DMS153 treated with DMSO at 0.1 percent for 48 hours (cell line): Measurements from ENCODE around the gene SPNS2.

Experiments
- DNase-seq: peaks from one replicate; lab custom pipeline; 2025; ENCODE audit not compliant: unreplicated experiment; lab: John Stamatoyannopoulos, UW

The SPNS2 gene

GRCh38 chr17:4503283-4504025 is 4.8 kb downstream of the SPNS2 start:
- no peak for DNase-seq

- no peak for DNase-seq
Observed at GRCh38 chr17:4504188-4504587, 5.5 kb downstream of the SPNS2 start.

- DNase-seq, result no peak
Observed at GRCh38 chr17:4505187-4505586, 6.5 kb downstream of the SPNS2 start.

GRCh38 chr17:4506175-4506813 is 7.6 kb downstream of the SPNS2 start:
- DNase-seq, result no peak

GRCh38 chr17:4506892-4507291 is 8.2 kb downstream of the SPNS2 start:
- no peak for DNase-seq

GRCh38 chr17:4507361-4508111 is 8.9 kb downstream of the SPNS2 start:
- no peak for DNase-seq

- no peak for DNase-seq
Observed at GRCh38 chr17:4508207-4508606, 9.5 kb downstream of the SPNS2 start.

- no peak for DNase-seq
Observed at GRCh38 chr17:4509401-4509800, 10.7 kb downstream of the SPNS2 start.

- no peak for DNase-seq
Observed at GRCh38 chr17:4509923-4510617, 11.4 kb downstream of the SPNS2 start.

GRCh38 chr17:4510618-4510941 is 11.9 kb downstream of the SPNS2 start:
- DNase-seq, result no peak

GRCh38 chr17:4511199-4511932 is 12.7 kb downstream of the SPNS2 start:
- DNase-seq, result no peak

- no peak for DNase-seq
Observed at GRCh38 chr17:4512156-4513112, 13.8 kb downstream of the SPNS2 start.

- no peak for DNase-seq
Observed at GRCh38 chr17:4513113-4514032, 14.7 kb downstream of the SPNS2 start.

GRCh38 chr17:4514206-4514605 is 15.5 kb downstream of the SPNS2 start:
- no peak for DNase-seq

- DNase-seq, result no peak
Observed at GRCh38 chr17:4514779-4515178, 16.1 kb downstream of the SPNS2 start.

- DNase-seq, result no peak
Observed at GRCh38 chr17:4515501-4515900, 16.8 kb downstream of the SPNS2 start.

GRCh38 chr17:4516735-4517134 is 18.1 kb downstream of the SPNS2 start:
- DNase-seq, result no peak

- DNase-seq, result no peak
Observed at GRCh38 chr17:4518901-4519300, 20.2 kb downstream of the SPNS2 start.

GRCh38 chr17:4519361-4519788 is 20.7 kb downstream of the SPNS2 start:
- no peak for DNase-seq
